Measurements from ENCODE around the gene RHOD. TPM values are rescaled to one million over a fixed set of nuclear protein-coding genes. Genes with fewer than 3 reads are reported as not detected.

RHOD gene
- polyA plus RNA-seq, 1 donor (not counting 4 experiments of a cell fraction or from before 2014, with no cell fraction given): 119 TPM

DNA sequence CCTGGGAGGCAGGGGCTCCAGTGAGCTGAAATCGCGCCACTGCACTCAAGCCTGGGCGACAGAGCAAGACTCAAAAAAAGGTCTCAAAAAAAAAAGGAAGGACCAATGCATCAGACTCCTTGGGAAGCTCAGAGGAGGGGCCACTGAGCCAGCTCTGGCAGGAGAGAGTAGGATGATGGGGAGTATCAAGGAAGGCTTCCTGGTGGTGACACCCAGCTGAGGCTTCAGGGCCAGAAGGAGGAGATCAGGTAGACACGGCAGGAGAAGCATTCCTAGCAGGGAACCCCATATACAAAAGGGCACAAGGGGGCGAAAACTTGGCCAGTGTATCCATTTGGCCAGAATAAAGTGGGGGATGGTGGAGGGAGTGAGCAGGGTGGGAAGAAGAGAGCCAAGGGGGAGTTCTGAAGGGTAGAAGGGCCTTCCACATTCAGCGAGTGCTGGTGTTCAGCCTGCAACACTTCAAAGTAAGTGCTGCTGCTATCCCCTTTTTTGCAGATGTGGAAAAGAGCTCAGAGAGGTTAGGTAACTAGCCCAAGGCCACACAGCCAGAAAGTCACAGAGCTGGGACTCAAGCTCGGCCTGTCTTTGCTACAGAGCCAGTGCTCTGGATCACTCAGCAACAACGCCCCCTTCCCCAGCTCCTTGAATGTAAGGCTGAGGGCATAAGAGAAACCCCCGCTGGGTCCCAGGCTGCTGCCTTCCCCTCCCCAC, 5.3 kb upstream of the RHOD start:
- H3K27ac ChIP-seq (ENCODE audit: control insufficient read depth, insufficient read depth, low read length): no peak overlapping the region
- H3K36me3 ChIP-seq (ENCODE audit: control insufficient read depth in 2 of 2, extremely low read depth in 1 of 2, insufficient read depth in 2 of 2, low read length in 2 of 2): no peaks in the 10 kb centered on the region
- H4K20me1 ChIP-seq (ENCODE audit: control insufficient read depth, extremely low read depth, insufficient read depth, low read length): no peaks in the 10 kb centered on the region
- FAIRE-seq (no peak), DNase-seq (ENCODE audit: low read depth, low spot score) (no peak)
- no peak overlapping the region for H3K4me3 ChIP-seq (ENCODE audit: control insufficient read depth in 2 of 3, extremely low read depth in 1 of 3, insufficient read depth in 2 of 3, low read depth in 1 of 3, low read length in 3 of 3)
- dilution Hi-C loops (cut with MboI; ENCODE audit: extremely low pct_ligation_motif_present, low sequenced_read_pairs): no loop called here
- H2AFZ ChIP-seq (ENCODE audit: control insufficient read depth, low read length): no peak overlapping the region
- H3K9ac ChIP-seq (ENCODE audit: control insufficient read depth, extremely low read depth, insufficient read depth, low read length): no peak overlapping the region
- peaks cover 28% of the 10 kb centered on the region for H3K4me1 ChIP-seq (ENCODE audit: control insufficient read depth, extremely low read depth, insufficient read depth, low read length)
- no peaks in the 10 kb centered on the region for H3K9me3 ChIP-seq (ENCODE audit: control insufficient read depth, low read depth, low read length)
- no peaks in the 10 kb centered on the region for H3K27me3 ChIP-seq (ENCODE audit: control insufficient read depth, extremely low read depth, insufficient read depth, low read length)
- no peak overlapping the region for H3K4me2 ChIP-seq (ENCODE audit: control insufficient read depth, extremely low read depth, insufficient read depth, low read depth, low read length)
- no peaks in the 10 kb centered on the region for H3K79me2 ChIP-seq (ENCODE audit: control insufficient read depth, insufficient read depth, low read length)
- H3K9me1 ChIP-seq (ENCODE audit: control insufficient read depth, extremely low read depth, insufficient read depth, low read length): no peaks in the 10 kb centered on the region
- no peak for TF ChIP-seq EZH2 (IDR thresholded peaks at IDR 0.05; ENCODE audit: low read length)
- TF ChIP-seq, protein P1, sequence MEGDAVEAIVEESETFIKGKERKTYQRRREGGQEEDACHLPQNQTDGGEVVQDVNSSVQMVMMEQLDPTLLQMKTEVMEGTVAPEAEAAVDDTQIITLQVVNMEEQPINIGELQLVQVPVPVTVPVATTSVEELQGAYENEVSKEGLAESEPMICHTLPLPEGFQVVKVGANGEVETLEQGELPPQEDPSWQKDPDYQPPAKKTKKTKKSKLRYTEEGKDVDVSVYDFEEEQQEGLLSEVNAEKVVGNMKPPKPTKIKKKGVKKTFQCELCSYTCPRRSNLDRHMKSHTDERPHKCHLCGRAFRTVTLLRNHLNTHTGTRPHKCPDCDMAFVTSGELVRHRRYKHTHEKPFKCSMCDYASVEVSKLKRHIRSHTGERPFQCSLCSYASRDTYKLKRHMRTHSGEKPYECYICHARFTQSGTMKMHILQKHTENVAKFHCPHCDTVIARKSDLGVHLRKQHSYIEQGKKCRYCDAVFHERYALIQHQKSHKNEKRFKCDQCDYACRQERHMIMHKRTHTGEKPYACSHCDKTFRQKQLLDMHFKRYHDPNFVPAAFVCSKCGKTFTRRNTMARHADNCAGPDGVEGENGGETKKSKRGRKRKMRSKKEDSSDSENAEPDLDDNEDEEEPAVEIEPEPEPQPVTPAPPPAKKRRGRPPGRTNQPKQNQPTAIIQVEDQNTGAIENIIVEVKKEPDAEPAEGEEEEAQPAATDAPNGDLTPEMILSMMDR (optimal IDR thresholded peaks at IDR 0.05 in 1 of 3, IDR thresholded peaks at IDR 0.05 in 1 of 3, conservative IDR thresholded peaks at IDR 0.05 in 1 of 3; ENCODE audit: extremely low read depth in 1 of 3, insufficient read depth in 2 of 3, low read length in 3 of 3): no peak

GRCh38 chr11:67051945-67052488, 4.6 kb upstream of the RHOD start:
- H3K79me2 ChIP-seq (ENCODE audit: control insufficient read depth, insufficient read depth, low read length): peaks cover 3% of the 10 kb centered on the region
- no peak for FAIRE-seq
- dilution Hi-C loops (cut with MboI; ENCODE audit: extremely low pct_ligation_motif_present, low sequenced_read_pairs): no loop called here
- H2AFZ ChIP-seq (ENCODE audit: control insufficient read depth, low read length): no peak overlapping the region
- no peak overlapping the region for H3K4me2 ChIP-seq (ENCODE audit: control insufficient read depth, extremely low read depth, insufficient read depth, low read depth, low read length)
- H3K27me3 ChIP-seq (ENCODE audit: control insufficient read depth, extremely low read depth, insufficient read depth, low read length): no peaks in the 10 kb centered on the region
- TF ChIP-seq, protein P1 (optimal IDR thresholded peaks at IDR 0.05 in 1 of 3, IDR thresholded peaks at IDR 0.05 in 1 of 3, conservative IDR thresholded peaks at IDR 0.05 in 1 of 3; ENCODE audit: extremely low read depth in 1 of 3, insufficient read depth in 2 of 3, low read length in 3 of 3): no peak
- TF ChIP-seq EZH2 (IDR thresholded peaks at IDR 0.05; ENCODE audit: low read length): no peak
- H3K4me1 ChIP-seq (ENCODE audit: control insufficient read depth, extremely low read depth, insufficient read depth, low read length): peaks cover 29% of the 10 kb centered on the region
- H4K20me1 ChIP-seq (ENCODE audit: control insufficient read depth, extremely low read depth, insufficient read depth, low read length): no peaks in the 10 kb centered on the region
- H3K9ac ChIP-seq (ENCODE audit: control insufficient read depth, extremely low read depth, insufficient read depth, low read length): no peak overlapping the region
- H3K27ac ChIP-seq (ENCODE audit: control insufficient read depth, insufficient read depth, low read length): no peak overlapping the region
- H3K4me3 ChIP-seq (ENCODE audit: control insufficient read depth in 2 of 3, extremely low read depth in 1 of 3, insufficient read depth in 2 of 3, low read depth in 1 of 3, low read length in 3 of 3): no peak overlapping the region
- H3K36me3 ChIP-seq (ENCODE audit: control insufficient read depth in 2 of 2, extremely low read depth in 1 of 2, insufficient read depth in 2 of 2, low read length in 2 of 2): no peaks in the 10 kb centered on the region
- no peaks in the 10 kb centered on the region for H3K9me3 ChIP-seq (ENCODE audit: control insufficient read depth, low read depth, low read length)
- no peaks in the 10 kb centered on the region for H3K9me1 ChIP-seq (ENCODE audit: control insufficient read depth, extremely low read depth, insufficient read depth, low read length)
- DNase-seq (ENCODE audit: low read depth, low spot score): no peak

All from keratinocyte (primary cell).